Fibroblast of skin of right biceps (primary cell): ENCODE results near the gene MYG1.
A peak's percentile ranks its signal among the peaks of the same experiment; 100 is the strongest.

Source experiments
- DNase-seq: peaks from one replicate; pipeline ENCODE4 v3.0.0-alpha.2; 2013

The MYG1 gene

DNA sequence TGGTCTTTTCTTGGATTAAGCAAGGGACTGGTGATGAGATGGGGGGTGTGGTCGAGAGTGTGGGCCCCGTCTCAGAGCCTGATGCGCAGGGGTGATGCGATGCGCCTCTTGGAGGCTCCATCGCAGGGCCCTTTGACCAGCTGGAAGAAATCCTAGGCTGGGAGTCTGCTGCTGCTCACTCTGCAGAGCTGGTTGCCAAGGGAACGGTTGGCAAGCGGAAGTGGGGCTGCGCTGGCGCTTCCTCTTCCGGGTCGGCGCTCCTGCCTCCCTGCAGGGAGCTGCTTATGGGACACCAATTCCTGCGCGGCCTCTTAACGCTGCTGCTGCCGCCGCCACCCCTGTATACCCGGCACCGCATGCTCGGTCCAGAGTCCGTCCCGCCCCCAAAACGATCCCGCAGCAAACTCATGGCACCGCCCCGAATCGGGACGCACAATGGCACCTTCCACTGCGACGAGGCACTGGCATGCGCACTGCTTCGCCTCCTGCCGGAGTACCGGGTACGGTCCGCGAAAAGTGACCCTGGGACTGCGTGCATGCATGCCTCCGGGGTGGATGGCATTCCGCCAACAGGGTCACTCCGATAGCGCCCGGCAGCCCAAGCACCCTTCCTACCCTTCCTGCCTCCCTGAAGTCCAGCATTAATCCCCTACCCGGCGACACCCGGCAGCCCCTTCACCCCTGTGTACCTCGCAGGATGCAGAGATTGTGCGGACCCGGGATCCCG lies at the start of gene MYG1:
Gene MYG1 (plus strand): TSS at position 242 of the 727 bp plus-strand sequence. CDS start 43 bp downstream, at position 285.
- DNase-seq, result peak; percentile 86

GRCh38 chr12:53251477-53252348 lies 47.8 kb upstream of the MYG1 start:
- peak; percentile 74 for DNase-seq

GRCh38 chr12:53252349-53252916 lies 47.1 kb upstream of the MYG1 start:
- no peak for DNase-seq

DNA sequence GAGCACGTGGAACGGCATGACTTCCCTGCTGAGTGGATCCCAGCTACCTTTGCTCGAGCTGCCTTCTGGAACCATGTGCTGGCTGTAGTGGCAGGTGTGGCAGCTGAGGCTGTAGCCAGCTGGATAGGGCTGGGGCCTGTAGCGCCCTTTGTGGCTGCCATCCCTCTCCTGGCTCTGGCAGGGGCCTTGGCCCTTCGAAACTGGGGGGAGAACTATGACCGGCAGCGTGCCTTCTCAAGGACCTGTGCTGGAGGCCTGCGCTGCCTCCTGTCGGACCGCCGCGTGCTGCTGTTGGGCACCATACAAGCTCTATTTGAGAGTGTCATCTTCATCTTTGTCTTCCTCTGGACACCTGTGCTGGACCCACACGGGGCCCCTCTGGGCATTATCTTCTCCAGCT lies 46.2 kb upstream of the MYG1 start:
- DNase-seq, result no peak

DNA sequence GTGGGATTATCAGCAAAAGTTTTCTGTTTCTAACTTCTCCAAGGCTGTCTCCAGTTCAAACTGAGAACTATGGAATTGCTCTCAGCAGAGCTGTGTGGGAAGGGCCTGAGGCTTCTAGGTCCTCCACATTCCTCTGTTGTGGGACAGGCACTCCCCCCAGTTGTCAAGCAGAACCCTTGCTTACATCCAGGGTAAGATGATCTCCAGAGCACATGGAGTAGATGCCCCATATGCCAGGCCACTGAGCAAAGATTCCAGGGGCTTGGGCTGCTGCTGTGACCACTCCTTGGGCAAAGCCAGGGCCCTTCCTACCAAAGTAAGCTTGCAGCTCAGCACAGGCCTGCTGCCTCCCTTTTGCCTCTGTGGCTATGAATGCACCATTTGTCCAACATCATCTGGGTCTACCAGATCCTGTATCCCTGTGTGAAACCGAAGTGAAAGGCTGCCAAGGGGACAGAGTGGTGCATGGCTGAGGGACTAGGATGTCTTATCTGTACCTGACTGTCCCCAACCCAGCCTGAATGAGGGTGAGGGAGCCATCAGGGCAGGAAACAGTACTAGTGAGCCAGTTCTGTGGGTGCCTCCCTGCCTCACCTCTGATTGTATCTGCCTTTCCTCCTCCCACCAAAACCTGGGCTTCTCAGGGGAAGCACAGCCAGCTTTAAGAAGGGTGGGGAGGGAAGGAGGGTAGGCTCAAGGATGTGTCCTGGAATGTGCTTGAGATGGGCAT lies 44.5 kb upstream of the MYG1 start:
- no peak for DNase-seq

GRCh38 chr12:53255996-53256395 lies 43.5 kb upstream of the MYG1 start:
- DNase-seq, result no peak

DNA sequence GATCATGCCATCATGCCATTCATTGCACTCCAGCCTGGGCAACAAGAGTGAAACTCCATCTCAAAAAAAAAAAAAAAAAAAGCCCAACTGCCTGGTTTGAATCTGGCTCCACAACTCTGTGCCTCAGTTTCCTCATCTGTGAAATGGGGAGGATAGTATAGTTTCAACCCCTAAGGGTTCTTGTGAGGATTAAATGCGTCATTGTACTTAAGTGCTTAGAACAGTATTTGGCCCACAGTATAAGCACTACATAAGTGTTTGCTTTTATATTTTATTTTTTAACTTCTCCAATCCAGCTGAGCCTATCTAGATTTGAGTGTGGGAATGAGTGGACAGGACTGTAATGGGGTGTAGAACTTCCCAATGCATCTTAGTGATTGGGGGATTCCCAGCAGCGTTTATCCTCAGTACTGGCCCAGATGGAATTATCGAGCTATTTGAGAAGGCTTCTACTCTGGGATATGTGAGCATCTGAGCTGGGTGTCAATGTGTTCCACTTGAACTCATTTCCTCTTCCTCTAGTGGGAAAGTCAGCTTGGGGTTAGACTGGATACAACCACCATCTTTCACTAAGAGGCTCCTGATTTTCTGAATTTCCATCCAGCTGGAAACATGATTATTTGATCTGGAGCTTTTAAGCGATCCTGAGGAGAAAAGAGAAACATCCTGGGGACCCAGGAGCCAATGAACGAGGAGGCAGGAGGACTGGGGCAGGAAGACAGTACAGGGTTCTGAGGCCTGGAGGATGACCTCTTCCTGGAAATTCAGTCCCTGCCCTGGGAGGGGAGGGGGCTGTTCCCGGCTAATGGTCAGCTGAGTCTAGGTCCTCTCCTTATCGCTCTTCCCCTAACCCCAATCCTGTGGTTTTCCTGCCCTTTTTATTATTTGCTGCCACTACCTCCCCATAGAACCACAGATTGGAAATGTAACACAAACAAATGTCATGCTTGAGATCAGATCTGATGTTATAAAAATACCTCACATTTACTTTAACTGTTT lies 40.7 kb upstream of the MYG1 start:
- DNase-seq, result no peak

- DNase-seq, result no peak
Measured at GRCh38 chr12:53259891-53260290, 39.6 kb upstream of the MYG1 start.

- no peak for DNase-seq
Measured at GRCh38 chr12:53265783-53266182, 33.7 kb upstream of the MYG1 start.

- DNase-seq, result no peak
Measured at GRCh38 chr12:53267306-53267998, 32.0 kb upstream of the MYG1 start.

DNA sequence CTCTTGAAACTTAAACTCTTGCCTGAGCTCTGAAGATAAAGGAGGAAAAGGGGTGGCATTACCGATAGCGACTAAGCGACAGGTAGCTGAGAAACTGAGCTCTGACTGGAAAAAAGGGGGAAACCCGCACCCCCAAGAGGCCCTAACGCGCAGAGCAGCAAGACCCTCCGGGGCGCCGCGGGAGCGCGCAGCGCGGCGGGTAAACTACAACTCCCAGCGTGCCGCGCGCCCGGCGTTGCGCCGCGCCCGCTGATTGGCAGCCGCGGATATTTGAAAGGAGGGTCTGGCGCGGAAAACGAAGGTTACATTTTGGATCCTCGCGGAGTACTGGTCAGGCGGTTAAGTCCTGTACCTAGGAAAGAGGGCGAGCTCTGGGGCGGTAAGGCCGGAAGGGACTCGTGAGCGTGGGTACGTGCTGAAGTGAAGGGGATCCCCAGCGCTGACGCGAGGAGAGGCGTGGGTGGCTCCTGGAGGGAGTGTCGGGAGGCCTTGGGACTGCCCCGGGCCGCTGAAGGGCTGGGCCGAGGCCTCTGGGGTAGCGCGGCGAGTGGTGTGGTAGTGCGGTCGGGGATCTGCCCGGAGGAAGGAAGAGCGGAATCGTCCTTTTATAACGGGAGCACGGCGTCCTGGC lies 31.4 kb upstream of the MYG1 start, which contains the start of gene ESPL1:
Gene ESPL1 (plus strand): TSS at position 301 of the 631 bp plus-strand sequence. CDS start 468 bp downstream, outside the sequence.
- DNase-seq, result peak; percentile 78

DNA sequence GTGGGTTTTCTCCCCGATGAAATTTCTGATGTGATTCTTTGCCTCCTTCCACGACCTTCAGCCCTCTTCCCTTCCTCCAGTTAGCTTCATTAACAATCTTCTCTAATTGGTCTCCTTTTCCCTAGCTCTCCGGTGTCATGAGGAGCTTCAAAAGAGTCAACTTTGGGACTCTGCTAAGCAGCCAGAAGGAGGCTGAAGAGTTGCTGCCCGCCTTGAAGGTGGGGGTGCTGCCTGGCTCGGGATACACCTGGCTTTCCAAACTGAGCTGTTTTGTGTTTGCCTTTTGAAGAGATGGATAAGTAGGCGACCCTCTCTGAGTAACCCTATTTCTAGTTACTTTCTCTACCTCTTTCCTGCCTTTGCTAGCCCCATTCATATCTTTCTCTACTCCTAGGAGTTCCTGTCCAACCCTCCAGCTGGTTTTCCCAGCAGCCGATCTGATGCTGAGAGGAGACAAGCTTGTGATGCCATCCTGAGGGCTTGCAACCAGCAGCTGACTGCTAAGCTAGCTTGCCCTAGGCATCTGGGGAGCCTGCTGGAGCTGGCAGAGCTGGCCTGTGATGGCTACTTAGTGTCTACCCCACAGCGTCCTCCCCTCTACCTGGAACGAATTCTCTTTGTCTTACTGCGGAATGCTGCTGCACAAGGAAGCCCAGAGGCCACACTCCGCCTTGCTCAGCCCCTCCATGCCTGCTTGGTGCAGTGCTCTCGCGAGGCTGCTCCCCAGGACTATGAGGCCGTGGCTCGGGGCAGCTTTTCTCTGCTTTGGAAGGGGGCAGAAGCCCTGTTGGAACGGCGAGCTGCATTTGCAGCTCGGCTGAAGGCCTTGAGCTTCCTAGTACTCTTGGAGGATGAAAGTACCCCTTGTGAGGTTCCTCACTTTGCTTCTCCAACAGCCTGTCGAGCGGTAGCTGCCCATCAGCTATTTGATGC lies 30.6 kb upstream of the MYG1 start:
- no peak for DNase-seq

- DNase-seq, result no peak
Measured at GRCh38 chr12:53274445-53274844, 25.1 kb upstream of the MYG1 start.

DNA sequence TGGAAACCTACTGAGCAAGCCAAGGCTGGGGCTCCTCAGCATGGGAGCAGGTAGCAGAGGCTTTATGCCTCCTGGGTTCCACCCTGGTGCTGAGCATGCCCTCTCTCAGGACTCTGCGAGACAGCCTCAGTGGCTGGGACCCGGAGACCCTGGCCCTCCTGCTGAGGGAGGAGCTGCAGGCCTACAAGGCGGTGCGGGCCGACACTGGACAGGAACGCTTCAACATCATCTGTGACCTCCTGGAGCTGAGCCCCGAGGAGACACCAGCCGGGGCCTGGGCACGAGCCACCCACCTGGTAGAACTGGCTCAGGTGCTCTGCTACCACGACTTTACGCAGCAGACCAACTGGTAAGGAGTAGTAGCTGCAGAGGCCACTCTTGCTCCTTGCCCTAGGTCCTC lies 23.0 kb upstream of the MYG1 start:
- DNase-seq, result no peak

- no peak for DNase-seq
Measured at GRCh38 chr12:53277981-53278380, 21.5 kb upstream of the MYG1 start.

DNA sequence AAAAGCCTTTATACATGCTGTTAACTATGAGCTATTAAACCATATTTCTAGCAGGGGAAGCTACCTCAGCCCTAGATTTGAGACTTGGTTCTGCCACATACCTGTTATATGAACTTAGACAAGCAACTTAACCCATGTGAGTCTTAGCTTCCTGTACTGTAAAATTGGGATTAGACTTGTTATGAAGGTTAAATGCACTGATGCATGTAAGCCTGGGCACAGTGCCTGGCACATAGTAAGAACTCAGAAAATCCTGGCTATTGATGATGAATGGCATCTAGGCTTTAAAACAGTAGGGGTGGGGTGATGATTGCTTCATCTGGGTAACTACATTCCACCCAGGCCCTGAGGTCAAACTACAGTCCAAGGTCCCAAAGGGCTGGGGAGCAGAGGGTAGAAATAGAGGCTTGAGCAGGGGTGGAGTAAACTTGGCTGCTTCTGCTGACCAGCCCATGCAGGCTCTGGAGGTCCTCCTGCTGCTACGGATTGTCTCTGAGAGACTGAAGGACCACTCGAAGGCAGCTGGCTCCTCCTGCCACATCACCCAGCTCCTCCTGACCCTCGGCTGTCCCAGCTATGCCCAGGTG lies 20.1 kb upstream of the MYG1 start:
- DNase-seq, result no peak

GRCh38 chr12:53279888-53280498 lies 19.5 kb upstream of the MYG1 start:
- no peak for DNase-seq

GRCh38 chr12:53286448-53286847 lies 13.0 kb upstream of the MYG1 start:
- DNase-seq, result no peak
